HL-60 (cell line): ENCODE data around the gene P2RY4.

Experiments used
- CTCF ChIP-seq: IDR thresholded peaks from one replicate; pipeline ENCODE4 v1.5.1; 2011; ENCODE audit warnings: low read length, control low read depth, inconsistent platforms; ENCODE audit not compliant: insufficient read depth
- POLR2AphosphoS5 ChIP-seq: IDR thresholded peaks from 2 replicates; pipeline ENCODE4 v1.6.1; 2012; ENCODE audit warnings: low read depth
- REST ChIP-seq: IDR thresholded peaks from 2 replicates; pipeline ENCODE4 v1.6.1; 2012; ENCODE audit warnings: low read depth; ENCODE audit not compliant: insufficient replicate concordance

GRCh38 chrX:70234355-70234754, 25.6 kb downstream of the P2RY4 start, which contains the start of gene AWAT1:
- TF ChIP-seq CTCF (no peak), REST (no peak), POLR2AphosphoS5 (no peak)
